8988T (cell line): ENCODE measurements around the gene LRFN2.

ENCODE experiments used
- DNase-seq: peaks from one replicate; pipeline ENCODE4 v3.0.0; 2011

Gene LRFN2

GRCh38 chr6:40585651-40586269, 1.4 kb downstream of the LRFN2 start:
- DNase-seq: no peak

DNA sequence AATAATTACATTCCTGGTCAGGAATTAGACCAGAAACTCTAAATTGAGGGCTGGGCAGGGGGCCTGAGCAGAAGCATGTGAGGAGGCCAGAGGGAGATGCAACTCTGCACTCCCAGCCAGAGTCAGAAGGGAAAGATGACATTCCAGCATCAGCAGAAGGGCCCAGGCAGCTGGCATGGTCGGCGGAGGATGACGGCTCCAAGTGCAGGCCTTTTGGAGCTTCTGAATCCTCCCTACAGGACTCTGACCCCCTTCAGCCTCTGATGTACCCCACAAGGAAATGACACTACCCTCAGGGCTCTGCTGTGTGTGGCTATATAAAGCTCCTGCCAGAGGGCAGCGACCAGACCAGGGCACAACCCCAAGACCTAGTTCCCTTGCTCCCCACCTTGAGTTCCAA, 1.9 kb downstream of the LRFN2 start:
- DNase-seq: no peak

DNA sequence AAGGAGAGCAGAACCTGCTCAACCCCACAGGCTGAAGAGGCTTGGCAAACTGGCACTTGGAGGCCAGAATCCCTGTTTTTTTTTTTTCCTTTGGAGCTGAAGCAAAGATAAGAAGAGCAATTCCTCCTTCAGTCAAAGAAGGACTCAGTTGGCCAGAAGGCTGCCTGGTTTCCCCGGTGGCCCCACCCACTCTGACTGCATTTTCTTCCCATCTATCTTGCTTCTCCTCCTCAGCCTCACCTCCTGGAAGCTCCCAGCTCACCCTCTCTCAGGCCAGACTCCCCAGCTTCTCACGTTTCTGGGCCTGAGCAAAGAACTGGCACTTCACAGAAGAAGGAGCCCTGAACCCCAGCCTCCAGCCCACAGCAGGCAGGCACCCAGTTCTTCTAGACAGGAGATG, 2.4 kb downstream of the LRFN2 start:
- DNase-seq: no peak

GRCh38 chr6:40583709-40584108, 3.5 kb downstream of the LRFN2 start:
- no peak for DNase-seq

GRCh38 chr6:40582892-40583291, 4.3 kb downstream of the LRFN2 start:
- DNase-seq: no peak

- DNase-seq: no peak
These were observed 8.1 kb downstream of the LRFN2 start for GRCh38 chr6:40579101-40579500.

DNA sequence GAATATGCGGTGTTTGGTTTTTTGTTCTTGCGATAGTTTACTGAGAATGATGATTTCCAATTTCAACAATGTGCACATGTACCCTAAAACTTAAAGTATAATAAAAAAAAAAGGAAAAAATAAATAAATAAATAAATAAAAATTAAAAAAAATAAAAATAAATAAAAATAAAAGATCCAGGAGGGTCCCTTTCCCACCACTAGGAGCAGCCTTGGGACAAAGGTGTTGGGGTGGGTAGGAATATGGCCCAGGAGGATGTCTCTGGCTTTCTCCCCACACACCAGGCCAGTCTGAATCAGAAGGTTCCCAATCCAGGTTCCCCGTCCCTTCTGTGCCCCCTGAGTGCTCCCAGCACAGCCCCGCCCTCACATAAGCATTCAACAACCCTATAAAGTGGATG, 9.5 kb downstream of the LRFN2 start:
- DNase-seq: no peak

- DNase-seq: no peak
These were observed 13.9 kb downstream of the LRFN2 start for GRCh38 chr6:40573221-40573620.

DNA sequence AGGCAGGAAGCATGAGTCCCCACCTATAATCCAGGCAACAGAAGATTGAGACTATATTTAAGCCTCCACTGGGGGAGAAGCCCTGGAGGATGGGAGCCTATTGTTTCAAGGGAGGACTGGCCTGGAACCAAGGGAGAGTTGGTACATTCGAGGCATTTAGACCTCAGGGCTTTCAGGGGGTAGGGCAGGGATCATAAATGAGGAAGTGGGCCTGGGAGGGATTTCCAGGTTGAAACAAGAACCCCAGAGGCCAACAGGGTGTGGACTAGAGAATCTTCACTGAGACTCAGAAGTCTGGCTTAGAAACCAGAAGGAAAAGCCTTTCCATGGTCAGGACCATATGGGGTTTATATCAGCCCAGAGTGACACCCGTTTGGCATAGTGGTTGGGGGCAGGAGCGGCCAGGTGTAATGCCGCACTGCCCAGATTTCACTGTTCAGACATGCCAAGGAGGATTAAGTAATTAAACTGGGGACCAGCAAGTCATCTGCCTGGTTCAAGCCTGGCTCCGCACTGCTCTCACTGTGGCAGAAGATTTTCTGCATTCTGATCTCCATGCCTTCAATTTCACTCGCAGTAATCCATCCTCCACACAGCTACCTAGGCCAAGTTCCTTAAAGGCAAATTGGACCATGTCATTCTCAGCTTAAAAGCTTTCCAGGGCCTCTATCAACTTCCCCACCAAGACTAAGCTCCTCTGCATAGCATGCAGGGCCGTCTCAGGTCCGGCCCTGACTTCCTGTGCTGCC, 17.8 kb downstream of the LRFN2 start:
- no peak for DNase-seq

DNA sequence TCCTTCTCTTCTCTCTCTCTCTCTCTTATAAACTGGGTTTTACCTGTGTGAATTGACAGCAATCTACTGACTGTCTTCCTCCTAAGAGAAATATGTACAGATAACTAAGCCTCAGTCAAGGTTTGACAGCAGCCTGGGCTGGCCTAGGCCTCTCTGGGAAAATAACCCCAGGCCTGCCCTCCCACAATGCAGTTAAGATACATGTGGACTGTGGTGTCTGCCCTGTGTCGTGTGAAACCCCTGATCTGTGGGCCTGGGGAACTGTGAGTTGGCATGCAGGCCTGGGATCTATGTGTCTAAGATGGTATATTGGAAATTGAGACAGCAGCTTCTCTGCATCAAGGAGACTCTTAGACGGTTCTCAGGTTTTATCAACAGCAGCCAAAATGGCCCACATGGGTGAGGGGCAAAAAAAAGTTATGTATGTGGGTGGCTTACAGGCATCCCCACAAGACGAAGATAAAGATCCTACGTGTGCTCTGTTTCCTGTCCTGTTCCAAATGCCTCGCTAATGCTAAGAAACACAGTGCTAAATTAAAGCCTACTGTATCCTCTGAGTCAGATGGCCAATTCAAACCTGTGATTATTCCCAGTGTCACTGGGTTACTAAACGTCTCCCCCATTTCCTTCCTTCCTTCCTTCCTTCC, 19.0 kb downstream of the LRFN2 start:
- DNase-seq: no peak

- no peak for DNase-seq
These were observed 24.1 kb downstream of the LRFN2 start for GRCh38 chr6:40563111-40563510.

GRCh38 chr6:40559056-40559455, 28.1 kb downstream of the LRFN2 start:
- DNase-seq: no peak

GRCh38 chr6:40558102-40558501, 29.1 kb downstream of the LRFN2 start:
- no peak for DNase-seq

GRCh38 chr6:40556881-40557280, 30.3 kb downstream of the LRFN2 start:
- DNase-seq: no peak

DNA sequence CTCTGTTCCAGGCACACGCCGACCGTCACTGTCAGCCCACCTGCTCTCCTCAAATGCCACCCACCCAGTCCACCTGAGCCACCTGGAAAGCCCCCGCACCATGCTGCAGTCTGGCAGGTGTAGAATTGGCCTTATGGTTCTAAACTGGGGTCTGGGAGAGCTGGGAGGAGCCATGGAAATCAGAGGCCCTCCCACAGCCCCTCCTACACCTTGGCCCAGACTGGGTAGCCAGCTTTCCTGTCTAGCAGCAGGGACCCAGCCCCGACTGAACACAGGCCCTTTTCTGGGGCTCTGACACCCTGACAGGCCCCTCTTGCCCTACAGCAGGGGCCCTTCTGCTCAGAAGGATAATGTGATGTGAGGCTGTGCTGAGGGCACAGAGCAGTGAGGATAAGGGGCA, 31.1 kb downstream of the LRFN2 start:
- DNase-seq: no peak

- DNase-seq: no peak
These were observed 32.1 kb downstream of the LRFN2 start for GRCh38 chr6:40555092-40555491.

GRCh38 chr6:40552941-40553340, 34.2 kb downstream of the LRFN2 start:
- no peak for DNase-seq

GRCh38 chr6:40551966-40552505, 35.1 kb downstream of the LRFN2 start:
- DNase-seq: no peak

DNA sequence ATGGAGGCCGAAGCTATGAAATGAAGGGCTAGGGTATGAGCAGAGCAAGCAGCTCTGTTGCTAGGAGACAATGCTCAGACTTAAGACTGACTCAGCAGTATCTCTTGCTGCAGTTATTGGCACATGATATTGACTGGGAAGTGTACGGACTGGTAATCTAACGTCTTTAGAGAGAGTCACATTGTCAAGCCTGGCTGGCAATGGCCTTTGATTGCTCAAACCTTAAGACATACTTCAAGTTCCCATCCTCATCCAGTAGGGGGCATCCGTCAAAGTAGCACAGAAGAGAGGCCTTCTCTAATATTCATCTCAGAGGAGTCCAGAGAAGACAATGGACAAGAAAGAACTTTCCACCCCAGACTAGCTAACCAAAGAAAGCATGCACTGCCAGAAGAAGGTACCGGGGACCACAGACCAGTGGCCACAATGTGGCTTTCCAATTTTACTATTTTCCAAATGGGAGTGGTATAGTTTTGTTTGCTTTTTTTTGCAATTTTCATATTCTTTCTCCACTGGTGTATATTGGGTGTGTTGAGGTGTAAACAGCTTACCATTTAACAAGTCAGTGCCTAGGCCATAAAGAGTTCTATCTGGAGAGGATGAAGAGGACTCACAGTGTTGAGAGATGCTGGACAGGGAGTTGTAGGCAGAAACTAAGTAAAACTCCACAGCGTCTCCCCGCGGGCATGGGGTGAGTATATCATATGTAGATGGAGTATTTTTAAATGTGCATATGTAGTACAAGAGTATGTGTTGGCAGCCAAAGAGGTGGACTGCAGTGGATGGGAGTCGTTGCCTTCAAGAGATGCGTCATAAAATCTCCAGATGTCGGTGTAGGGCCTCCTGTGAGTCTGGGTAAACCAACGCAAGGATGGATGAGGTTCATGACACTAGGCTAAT, 36.7 kb downstream of the LRFN2 start:
- no peak for DNase-seq

- no peak for DNase-seq
These were observed 41.2 kb downstream of the LRFN2 start for GRCh38 chr6:40545954-40546353.

DNA sequence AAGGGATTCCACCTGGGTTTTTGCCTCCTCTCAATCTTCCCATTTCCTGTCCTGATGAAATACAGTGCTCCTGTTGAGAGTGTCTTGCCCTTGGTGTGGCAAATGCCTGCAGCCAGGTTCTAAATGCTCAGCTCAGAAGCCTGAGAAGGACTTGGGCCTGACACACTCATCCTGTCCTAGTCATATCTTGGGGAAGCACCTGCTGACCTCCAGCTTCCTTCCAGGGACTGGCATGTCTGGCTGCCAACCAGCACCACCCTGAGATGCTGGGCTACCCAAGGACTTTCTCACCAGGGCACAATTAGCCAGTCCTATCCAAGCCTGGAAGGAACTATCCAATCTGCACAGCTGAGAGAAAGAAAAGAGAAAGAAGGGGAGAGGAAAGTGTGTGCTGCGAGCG, 43.4 kb downstream of the LRFN2 start:
- DNase-seq: no peak

DNA sequence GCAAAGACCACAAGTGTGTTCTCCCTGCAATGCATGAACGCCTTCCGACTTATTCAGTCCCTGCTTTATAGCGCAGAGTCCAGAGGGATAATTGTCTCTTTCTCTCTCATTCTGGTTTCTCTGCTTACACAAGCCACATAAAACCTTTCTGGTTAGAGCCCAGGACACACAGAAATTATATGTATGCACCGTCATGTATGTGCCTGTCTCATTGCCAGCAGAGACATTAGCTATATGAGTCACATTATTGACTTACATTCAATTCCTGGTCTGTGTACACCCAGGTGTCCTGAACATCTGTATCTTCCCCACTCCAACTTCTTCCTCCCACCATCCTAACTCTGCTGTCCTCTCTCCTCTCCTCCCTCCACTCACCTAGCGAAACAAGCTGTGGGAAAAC, 44.0 kb downstream of the LRFN2 start:
- DNase-seq: no peak

DNA sequence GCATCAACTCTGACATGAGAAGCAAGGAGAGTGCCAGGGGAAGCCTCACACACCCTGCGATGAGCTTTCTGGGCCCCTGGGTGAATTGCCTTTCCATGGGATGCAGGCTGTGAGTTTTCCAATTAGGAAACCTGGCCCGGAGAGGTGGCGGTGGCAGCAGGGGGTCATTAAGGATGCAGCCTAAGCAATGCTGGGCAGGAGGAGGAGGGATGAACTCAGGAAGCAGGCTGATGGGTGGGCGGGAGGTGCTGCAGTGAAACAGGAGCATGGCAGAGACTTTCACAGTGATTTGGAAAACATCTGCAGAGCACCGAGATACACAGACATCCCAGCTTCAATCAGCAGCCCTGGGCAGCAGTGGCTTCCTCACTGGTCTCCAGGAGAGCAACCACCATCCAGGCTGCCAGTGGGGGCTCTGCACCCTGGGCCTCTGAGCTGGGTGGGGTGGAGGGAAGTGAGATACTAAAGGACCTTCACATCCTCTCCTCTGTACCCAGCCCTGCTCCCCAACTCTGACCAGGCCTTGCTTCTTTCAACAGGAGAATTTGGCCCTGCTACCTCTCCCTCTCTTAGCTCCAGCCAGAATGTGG, 44.9 kb downstream of the LRFN2 start:
- DNase-seq: no peak
